ENCODE results near the gene CMC2.

Gene CMC2

GRCh38 chr16:81012974-81013373, 6.3 kb upstream of the CMC2 start:
- no peak overlapping the region for H3K9ac ChIP-seq (ENCODE audit: low read depth, low read length)
- H3K4me1 ChIP-seq (ENCODE audit: insufficient read depth, low read length): no peaks in the 10 kb centered on the region
- H3K36me3 ChIP-seq (ENCODE audit: insufficient read depth, low read length): peaks cover 7% of the 10 kb centered on the region; the same call in 1 of the 2 replicates
- H3K9me3 ChIP-seq (ENCODE audit: control insufficient read depth, insufficient read depth, low read length): no peaks in the 10 kb centered on the region

- Histone ChIP-seq H3K9me3 (ENCODE audit: control insufficient read depth, insufficient read depth, low read length) (no peaks in the 10 kb centered on the region), H3K9ac (ENCODE audit: low read depth, low read length) (peak overlapping the region; percentile 81), H3K36me3 (ENCODE audit: insufficient read depth, low read length) (no peaks in the 10 kb centered on the region)
Measured at GRCh38 chr16:81008505-81008789, 1.8 kb upstream of the CMC2 start.

GRCh38 chr16:81006211-81006812, 373 bp downstream of the CMC2 start:
- Histone ChIP-seq H3K4me1 (ENCODE audit: insufficient read depth, low read length) (no peaks in the 10 kb centered on the region; the same call in 1 of the 2 replicates), H3K9me3 (ENCODE audit: control insufficient read depth, insufficient read depth, low read length) (no peaks in the 10 kb centered on the region)

More at GRCh38 chr16:81008505-81008789, 1.8 kb upstream of the CMC2 start:
- no peaks in the 10 kb centered on the region; the same call in 1 of the 2 replicates for H3K4me1 ChIP-seq (ENCODE audit: insufficient read depth, low read length)

GRCh38 chr16:81005610-81006161, 999 bp downstream of the CMC2 start:
- H3K4me1 ChIP-seq (ENCODE audit: insufficient read depth, low read length): no peaks in the 10 kb centered on the region; the same call in 1 of the 2 replicates
- no peaks in the 10 kb centered on the region for H3K36me3 ChIP-seq (ENCODE audit: insufficient read depth, low read length)
- peak overlapping the region; percentile 81 for H3K9ac ChIP-seq (ENCODE audit: low read depth, low read length)
- no peaks in the 10 kb centered on the region for H3K9me3 ChIP-seq (ENCODE audit: control insufficient read depth, insufficient read depth, low read length)

More at GRCh38 chr16:81006211-81006812, 373 bp downstream of the CMC2 start:
- Histone ChIP-seq H3K36me3 (ENCODE audit: insufficient read depth, low read length) (no peaks in the 10 kb centered on the region), H3K9ac (ENCODE audit: low read depth, low read length) (peak overlapping the region; percentile 81)

- peak overlapping the region; percentile 39; the same call in 1 of the 2 replicates for H3K9ac ChIP-seq (ENCODE audit: low read depth, low read length)
- H3K36me3 ChIP-seq (ENCODE audit: insufficient read depth, low read length): no peaks in the 10 kb centered on the region
- no peaks in the 10 kb centered on the region for H3K9me3 ChIP-seq (ENCODE audit: control insufficient read depth, insufficient read depth, low read length)
- H3K4me1 ChIP-seq (ENCODE audit: insufficient read depth, low read length): no peaks in the 10 kb centered on the region; the same call in 1 of the 2 replicates
Measured at GRCh38 chr16:81004646-81005353, 1.9 kb downstream of the CMC2 start.

GRCh38 chr16:81003610-81004460, 2.9 kb downstream of the CMC2 start:
- H3K4me1 ChIP-seq (ENCODE audit: insufficient read depth, low read length): peaks cover 2% of the 10 kb centered on the region; the same call in 1 of the 2 replicates
- no peaks in the 10 kb centered on the region for H3K9me3 ChIP-seq (ENCODE audit: control insufficient read depth, insufficient read depth, low read length)
- no peaks in the 10 kb centered on the region for H3K36me3 ChIP-seq (ENCODE audit: insufficient read depth, low read length)
- no peak overlapping the region for H3K9ac ChIP-seq (ENCODE audit: low read depth, low read length)

GRCh38 chr16:81003064-81003463, 3.6 kb downstream of the CMC2 start:
- no peak overlapping the region for H3K9ac ChIP-seq (ENCODE audit: low read depth, low read length)
- H3K36me3 ChIP-seq (ENCODE audit: insufficient read depth, low read length): no peaks in the 10 kb centered on the region
- H3K4me1 ChIP-seq (ENCODE audit: insufficient read depth, low read length): peaks cover 3% of the 10 kb centered on the region; the same call in 1 of the 2 replicates
- no peaks in the 10 kb centered on the region for H3K9me3 ChIP-seq (ENCODE audit: control insufficient read depth, insufficient read depth, low read length)

- Histone ChIP-seq H3K9ac (ENCODE audit: low read depth, low read length) (no peak overlapping the region), H3K9me3 (ENCODE audit: control insufficient read depth, insufficient read depth, low read length) (no peaks in the 10 kb centered on the region), H3K36me3 (ENCODE audit: insufficient read depth, low read length) (no peaks in the 10 kb centered on the region), H3K4me1 (ENCODE audit: insufficient read depth, low read length) (peaks cover 3% of the 10 kb centered on the region; the same call in 1 of the 2 replicates)
Measured at GRCh38 chr16:81001330-81001729, 5.4 kb downstream of the CMC2 start.

GRCh38 chr16:81000873-81001272, 5.8 kb downstream of the CMC2 start:
- H3K9me3 ChIP-seq (ENCODE audit: control insufficient read depth, insufficient read depth, low read length): no peaks in the 10 kb centered on the region
- no peaks in the 10 kb centered on the region for H3K36me3 ChIP-seq (ENCODE audit: insufficient read depth, low read length)
- H3K9ac ChIP-seq (ENCODE audit: low read depth, low read length): no peak overlapping the region
- peaks cover 3% of the 10 kb centered on the region; the same call in 1 of the 2 replicates for H3K4me1 ChIP-seq (ENCODE audit: insufficient read depth, low read length)

- H3K9me3 ChIP-seq (ENCODE audit: control insufficient read depth, insufficient read depth, low read length): no peaks in the 10 kb centered on the region
- 0 out of 2 replicates have a peak, but pooled peaks cover 3% of the 10 kb centered on the region for H3K4me1 ChIP-seq (ENCODE audit: insufficient read depth, low read length)
- H3K36me3 ChIP-seq (ENCODE audit: insufficient read depth, low read length): no peaks in the 10 kb centered on the region
- H3K9ac ChIP-seq (ENCODE audit: low read depth, low read length): no peak overlapping the region
Measured at GRCh38 chr16:80997964-80998620, 8.6 kb downstream of the CMC2 start.

GRCh38 chr16:80997139-80997798, 9.4 kb downstream of the CMC2 start:
- no peak overlapping the region for H3K9ac ChIP-seq (ENCODE audit: low read depth, low read length)

GRCh38 chr16:80996688-80997138, 10.0 kb downstream of the CMC2 start:
- no peaks in the 10 kb centered on the region for H3K9me3 ChIP-seq (ENCODE audit: control insufficient read depth, insufficient read depth, low read length)
- no peak overlapping the region for H3K9ac ChIP-seq (ENCODE audit: low read depth, low read length)
- H3K4me1 ChIP-seq (ENCODE audit: insufficient read depth, low read length): 0 out of 2 replicates have a peak, but pooled peaks cover 3% of the 10 kb centered on the region
- no peaks in the 10 kb centered on the region for H3K36me3 ChIP-seq (ENCODE audit: insufficient read depth, low read length)

More at GRCh38 chr16:80997139-80997798, 9.4 kb downstream of the CMC2 start:
- no peaks in the 10 kb centered on the region for H3K36me3 ChIP-seq (ENCODE audit: insufficient read depth, low read length)
- no peaks in the 10 kb centered on the region for H3K9me3 ChIP-seq (ENCODE audit: control insufficient read depth, insufficient read depth, low read length)
- H3K4me1 ChIP-seq (ENCODE audit: insufficient read depth, low read length): 0 out of 2 replicates have a peak, but pooled peaks cover 3% of the 10 kb centered on the region

GRCh38 chr16:80994451-80994850, 12.2 kb downstream of the CMC2 start:
- 0 out of 2 replicates have a peak, but pooled peaks cover 3% of the 10 kb centered on the region for H3K4me1 ChIP-seq (ENCODE audit: insufficient read depth, low read length)
- no peaks in the 10 kb centered on the region for H3K9me3 ChIP-seq (ENCODE audit: control insufficient read depth, insufficient read depth, low read length)
- H3K9ac ChIP-seq (ENCODE audit: low read depth, low read length): no peak overlapping the region
- H3K36me3 ChIP-seq (ENCODE audit: insufficient read depth, low read length): peaks cover 7% of the 10 kb centered on the region
